HG02870 (cell line): ENCODE results near the gene MAP3K4.
"Not testable (repeated sequence)": the region's sequence is repeated elsewhere in the genome, so short reads cannot be mapped to it uniquely, and the experiment has no call there.

Source experiments
- ATAC-seq: cut with Tn5 transposase; IDR thresholded peaks from one replicate; pipeline ENCODE4 v1.9.1; 2021; ENCODE audit warnings: mild to moderate bottlenecking, moderate library complexity; ENCODE audit not compliant: unreplicated experiment

The MAP3K4 gene

GRCh38 chr6:161111261-161111660, 119.7 kb downstream of the MAP3K4 start:
- peak; percentile 69 for ATAC-seq

GRCh38 chr6:161115468-161115867, 123.9 kb downstream of the MAP3K4 start:
- ATAC-seq = peak; percentile 58

GRCh38 chr6:161116554-161116953, 125.0 kb downstream of the MAP3K4 start:
- no peak for ATAC-seq

GRCh38 chr6:161117308-161117707, 125.7 kb downstream of the MAP3K4 start:
- no peak for ATAC-seq

- ATAC-seq = no peak
These were observed 126.4 kb downstream of the MAP3K4 start for GRCh38 chr6:161117942-161118341.

GRCh38 chr6:161123319-161123718, 131.8 kb downstream of the MAP3K4 start:
- not testable (repeated sequence) for ATAC-seq

- ATAC-seq = no peak
These were observed 134.0 kb downstream of the MAP3K4 start for GRCh38 chr6:161125591-161125990.

- ATAC-seq = no peak
These were observed 135.6 kb downstream of the MAP3K4 start for GRCh38 chr6:161127071-161127740.

GRCh38 chr6:161128230-161128629, 136.7 kb downstream of the MAP3K4 start:
- no peak for ATAC-seq

- ATAC-seq = no peak
These were observed 137.2 kb downstream of the MAP3K4 start for GRCh38 chr6:161128680-161129196.

GRCh38 chr6:161130541-161130940, 139.0 kb downstream of the MAP3K4 start:
- no peak for ATAC-seq

GRCh38 chr6:161130967-161131766, 139.6 kb downstream of the MAP3K4 start:
- no peak for ATAC-seq

- no peak for ATAC-seq
These were observed 140.8 kb downstream of the MAP3K4 start for GRCh38 chr6:161132384-161132783.

GRCh38 chr6:161133963-161134362, 142.4 kb downstream of the MAP3K4 start:
- ATAC-seq = no peak

- ATAC-seq = no peak
These were observed 143.2 kb downstream of the MAP3K4 start for GRCh38 chr6:161134550-161135298.

GRCh38 chr6:161135695-161136591, 144.4 kb downstream of the MAP3K4 start:
- ATAC-seq = no peak

GRCh38 chr6:161136655-161137054, 145.1 kb downstream of the MAP3K4 start:
- no peak for ATAC-seq

- ATAC-seq = no peak
These were observed 145.8 kb downstream of the MAP3K4 start for GRCh38 chr6:161137320-161137719.

- ATAC-seq = no peak
These were observed 146.4 kb downstream of the MAP3K4 start for GRCh38 chr6:161137839-161138542.
